NCI-H1694 treated with DMSO at 0.1 percent for 48 hours (cell line): ENCODE results near the gene FXYD6.

Experiments
- DNase-seq: peaks from one replicate; lab custom pipeline; 2025; lab: John Stamatoyannopoulos, UW

FXYD6 gene

DNA sequence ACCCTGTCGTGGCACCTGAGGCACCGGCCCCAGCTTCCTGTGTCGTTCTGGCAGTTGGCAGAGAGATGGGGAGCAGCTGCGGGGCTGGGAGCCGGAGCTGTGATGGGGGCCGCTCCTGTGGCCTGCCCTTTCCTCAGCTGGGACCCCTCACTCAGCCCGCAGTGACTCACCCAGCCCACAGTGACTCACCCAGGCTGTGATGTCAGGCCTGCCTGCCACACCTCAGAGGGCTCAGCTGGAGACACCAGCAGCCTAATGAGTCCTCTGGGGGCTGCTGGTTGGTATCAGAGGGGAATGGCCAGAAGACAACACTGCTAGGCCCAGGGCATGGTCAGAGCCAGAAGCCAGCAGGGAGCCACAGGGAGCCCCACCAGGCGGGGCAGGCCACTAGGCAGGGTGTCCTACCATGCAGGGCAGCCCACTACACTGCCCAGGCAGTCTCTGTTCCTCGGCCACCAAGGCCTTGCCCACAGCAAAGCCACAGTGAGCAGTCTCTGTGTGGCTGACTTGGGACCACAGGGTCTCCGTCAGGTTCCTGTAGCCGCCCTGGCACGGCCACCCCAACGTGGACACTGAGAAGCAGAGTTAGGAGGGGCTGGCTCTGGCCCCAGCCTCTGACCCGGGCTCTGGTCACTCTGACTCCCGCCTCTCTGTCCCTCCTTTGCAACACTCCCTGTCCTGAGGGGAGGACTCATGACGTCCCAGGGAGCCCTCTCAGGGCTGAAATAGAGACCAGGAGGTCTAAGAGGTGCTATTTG, 47.7 kb downstream of the FXYD6 start:
- no peak for DNase-seq

GRCh38 chr11:117827521-117828511, 48.6 kb downstream of the FXYD6 start:
- no peak for DNase-seq

DNA sequence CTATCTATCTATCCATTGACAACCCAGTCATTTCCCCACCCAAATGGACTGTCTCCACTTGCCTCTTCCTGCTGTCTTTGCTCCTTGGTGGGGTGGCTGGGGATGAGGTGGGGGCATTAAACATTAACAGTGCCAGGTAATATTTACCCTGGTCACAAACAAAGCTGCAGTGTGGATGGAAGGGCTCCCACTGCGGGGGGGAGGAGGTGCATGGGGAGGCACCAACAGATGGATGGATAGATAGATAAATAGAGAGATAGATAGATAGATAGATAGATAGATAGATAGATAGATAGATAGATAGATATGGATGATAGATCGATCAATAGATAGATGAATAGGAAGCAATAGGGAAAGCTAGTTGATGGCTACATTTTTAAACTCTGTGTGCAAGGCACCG, 49.6 kb downstream of the FXYD6 start:
- no peak for DNase-seq

GRCh38 chr11:117826190-117826570, 50.3 kb downstream of the FXYD6 start:
- DNase-seq: no peak

- no peak for DNase-seq
Measured at GRCh38 chr11:117825538-117826189, 50.8 kb downstream of the FXYD6 start.

DNA sequence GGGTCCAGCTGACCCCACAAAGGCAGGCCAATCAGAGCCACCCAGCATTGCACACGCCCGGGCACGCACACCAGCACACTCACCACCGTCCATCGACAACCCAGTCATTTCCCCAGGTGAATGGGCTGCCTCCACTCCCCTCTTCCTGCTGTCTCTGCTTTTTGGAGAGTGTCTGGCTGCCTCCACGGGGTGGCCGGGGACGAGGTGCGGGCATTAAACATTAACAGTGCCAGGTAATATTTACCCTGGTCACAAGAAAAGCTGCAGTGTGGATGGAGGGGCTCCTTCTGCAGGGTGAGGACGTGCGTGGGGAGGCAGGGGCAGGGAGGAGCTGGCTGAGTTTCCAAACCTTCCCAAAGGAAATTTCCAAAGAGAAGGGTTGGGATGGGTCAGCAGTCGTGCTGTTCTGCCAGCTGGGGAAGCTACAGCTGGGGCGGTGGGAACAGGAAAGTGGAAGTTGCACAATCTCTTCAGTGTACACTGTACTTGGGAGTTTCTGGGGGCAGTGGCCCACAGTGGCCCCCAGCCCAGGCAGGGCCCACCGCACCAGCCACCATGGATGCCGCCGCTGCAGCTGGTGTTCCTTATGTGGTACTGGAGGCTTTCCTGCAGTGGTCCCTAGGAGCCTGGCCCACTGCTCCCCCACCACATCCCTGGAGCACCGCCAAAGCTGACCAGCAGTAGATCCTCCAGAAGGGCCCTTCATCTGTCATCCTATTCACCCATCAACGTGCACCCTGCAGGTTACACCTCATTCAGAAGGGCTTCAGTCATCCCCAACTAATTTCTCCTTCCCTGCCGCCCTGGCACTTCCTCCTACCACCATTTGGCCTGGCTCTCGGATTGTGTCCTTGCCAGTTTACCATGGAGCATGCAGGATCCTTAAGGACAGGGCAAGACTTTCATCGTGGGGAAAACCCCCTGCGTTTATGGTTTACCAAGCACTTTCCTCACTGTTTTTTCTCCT, 51.6 kb downstream of the FXYD6 start, which contains the start of gene FXYD2:
Gene FXYD2 (minus strand): TSS at position 174 of the 967 bp plus-strand sequence. CDS start 66 bp downstream, at position 108.
- DNase-seq: no peak

GRCh38 chr11:117823946-117824420, 52.5 kb downstream of the FXYD6 start:
- DNase-seq: no peak

DNA sequence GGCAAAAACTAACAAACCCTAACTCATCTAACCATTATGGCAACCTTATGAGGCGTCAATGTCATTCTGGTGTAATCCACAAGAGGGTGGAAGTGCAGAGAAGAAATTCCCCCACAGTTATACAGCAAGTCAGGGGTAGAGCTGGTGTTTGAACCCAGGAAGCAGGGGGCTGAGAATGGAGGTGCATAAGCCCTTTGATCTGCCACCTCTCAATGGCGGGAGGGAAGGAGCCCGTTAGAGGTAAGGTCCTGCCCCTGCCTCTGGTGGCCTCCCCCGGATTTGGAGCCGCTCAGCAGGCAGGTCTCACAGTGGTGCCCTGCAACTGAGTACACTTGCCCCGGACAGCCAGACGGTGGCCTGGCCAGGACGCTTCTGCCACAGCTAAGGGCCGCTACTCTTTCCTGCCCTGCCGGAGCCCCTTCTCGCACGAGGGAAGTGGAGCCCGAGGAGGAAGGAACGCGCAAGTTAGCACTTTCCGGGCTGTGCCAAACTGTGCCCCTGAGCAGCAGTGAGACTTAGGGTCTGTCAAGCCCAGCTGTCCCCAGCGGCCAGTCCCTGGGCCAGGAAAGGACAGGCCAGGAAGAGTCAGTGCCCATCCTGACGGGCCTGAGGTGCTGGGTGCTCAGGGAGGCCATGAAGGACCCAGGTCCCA, 53.0 kb downstream of the FXYD6 start:
- no peak for DNase-seq

GRCh38 chr11:117822074-117823033, 54.1 kb downstream of the FXYD6 start:
- no peak for DNase-seq

DNA sequence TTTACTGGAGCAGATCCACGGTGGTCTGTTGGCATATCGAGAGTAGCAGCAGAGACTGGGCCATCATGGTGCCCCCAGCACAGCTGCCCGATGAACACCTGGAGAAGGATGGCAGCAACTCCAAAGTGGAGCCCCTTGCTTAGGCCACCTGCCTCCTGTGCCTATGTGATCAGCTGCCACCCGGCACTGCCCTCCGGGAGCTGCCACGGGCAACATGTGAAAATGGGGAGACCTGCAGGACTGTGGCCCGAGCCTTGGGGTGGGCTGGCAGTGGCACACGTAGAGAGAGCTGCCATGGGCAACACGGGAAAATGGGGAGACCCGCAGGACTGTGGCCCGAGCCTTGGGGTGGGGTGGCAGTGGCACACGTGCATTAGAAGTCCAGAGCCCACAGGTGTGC, 55.0 kb downstream of the FXYD6 start:
- no peak for DNase-seq

GRCh38 chr11:117820516-117820915, 55.9 kb downstream of the FXYD6 start:
- DNase-seq: no peak

DNA sequence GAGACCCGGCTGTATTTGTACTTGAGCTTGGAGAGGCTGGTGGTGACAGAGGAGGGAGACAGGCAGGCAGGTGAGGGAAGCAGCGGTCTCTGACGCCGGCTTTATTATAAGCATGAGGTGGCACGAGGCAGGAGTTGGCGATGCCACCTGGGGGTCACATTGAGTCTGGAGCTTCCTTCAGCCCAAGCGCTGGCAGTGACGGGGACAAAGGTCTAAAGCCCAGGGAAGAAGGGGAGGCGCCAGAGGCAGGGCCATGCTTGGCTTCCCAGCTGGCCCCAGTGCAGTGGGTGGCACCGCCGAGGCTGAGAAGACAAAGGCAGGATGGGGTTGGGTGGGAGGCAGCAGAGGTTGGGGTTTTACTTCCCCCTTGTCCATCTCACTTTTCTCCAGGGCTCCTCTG, 56.4 kb downstream of the FXYD6 start:
- no peak for DNase-seq

GRCh38 chr11:117819096-117820040, 57.1 kb downstream of the FXYD6 start:
- peak; percentile 27 for DNase-seq

DNA sequence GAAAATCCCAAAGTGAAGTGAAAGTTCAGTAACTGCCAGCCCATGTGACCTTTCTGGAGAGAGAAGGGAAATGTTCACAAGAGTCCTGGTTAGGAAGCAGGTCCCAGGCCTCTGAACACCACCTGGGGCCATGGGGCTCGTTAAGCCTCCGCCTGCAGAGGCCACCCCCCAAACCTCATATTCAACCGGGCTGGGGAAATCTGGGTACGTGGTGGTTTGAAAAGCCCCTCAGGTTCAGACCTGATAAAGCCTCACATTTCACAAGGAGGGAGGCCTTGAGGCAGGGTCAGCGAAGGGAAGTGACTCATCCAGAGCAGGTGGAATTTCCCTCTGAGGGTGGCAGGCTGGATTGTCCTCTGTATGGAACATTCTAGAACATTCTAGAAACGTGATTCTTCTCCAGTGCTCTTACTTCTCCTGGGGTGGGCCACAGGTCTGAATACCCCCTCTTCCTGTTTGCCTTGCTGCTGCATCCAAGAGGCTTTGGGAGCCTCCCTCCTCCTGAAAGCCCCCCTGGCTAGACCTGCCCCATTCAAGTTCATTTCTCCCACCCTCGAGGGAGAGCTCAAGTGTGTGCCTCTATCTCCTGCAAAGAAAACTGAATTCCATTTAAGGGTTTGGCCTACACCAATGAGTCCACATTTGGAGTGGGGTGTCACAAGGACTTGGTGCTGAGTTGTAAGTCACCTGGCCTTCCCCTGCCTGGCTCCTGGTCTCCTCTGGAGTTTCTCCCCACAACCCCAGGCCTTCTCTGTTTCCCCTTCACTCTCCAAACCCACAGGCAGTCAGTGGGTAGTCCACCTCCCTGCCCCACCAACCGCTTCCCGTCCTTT, 58.2 kb downstream of the FXYD6 start:
- DNase-seq: no peak

GRCh38 chr11:117817368-117818040, 59.0 kb downstream of the FXYD6 start:
- DNase-seq: peak; percentile 19

DNA sequence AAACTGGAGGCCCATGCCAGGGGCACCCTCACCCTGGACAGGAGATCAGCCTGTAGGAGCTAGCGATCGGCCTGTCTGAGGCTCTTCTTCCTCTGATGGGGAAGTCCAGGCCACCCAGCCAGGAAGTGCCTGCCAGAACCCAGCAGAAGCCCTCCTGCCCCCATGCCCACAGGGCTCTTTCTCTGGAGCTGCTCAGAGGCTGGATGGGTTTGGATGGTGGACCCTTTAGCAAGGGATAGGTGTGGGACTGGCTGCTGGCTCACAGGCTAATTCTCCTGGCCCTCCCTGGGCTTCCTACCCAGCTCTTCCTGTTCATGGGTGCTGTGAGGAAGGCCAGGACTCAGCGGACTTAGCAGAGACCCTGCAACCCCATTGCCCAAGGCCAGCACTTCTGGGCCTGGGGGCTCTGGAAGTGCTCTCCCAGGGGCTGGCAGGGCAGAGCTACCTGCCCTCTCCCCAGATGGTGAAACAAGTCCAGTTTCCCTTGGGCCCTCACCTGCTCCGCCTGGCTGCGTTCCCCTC, 59.6 kb downstream of the FXYD6 start:
- no peak for DNase-seq
